HepG2 (cell line): ENCODE data around the gene RIMKLB. TPM values are rescaled to one million over a fixed set of nuclear protein-coding genes. Genes with fewer than 3 reads are reported as not detected.
A peak's percentile ranks its signal among the peaks of the same experiment; 100 is the strongest.

Source experiments
- ATAC-seq: fragments of 200-7000 bp; cut with Tn5 transposase; 3 replicates; pipeline ENCODE4 v1.9.1; 2020; ENCODE audit warnings: mild to moderate bottlenecking, moderate library complexity
- BruUV-seq: library from RNA; stranded (reverse); fragments of 400-500 nt; replicated peaks from 2 replicates; lab custom pipeline; 2021; lab: Mats Ljungman, UMichigan
- CTCF ChIA-PET: fragments of 300-600 bp; formaldehyde crosslinking; extraction: SDS; loops from one replicate; lab custom pipeline; 2021; ENCODE audit warnings: low total read pairs, inconsistent platforms, low intra/inter-chr PET ratio; lab: Yijun Ruan, JAX
- POLR2A ChIA-PET: fragments of 350-600 bp; sonication (Branson Sonifier 250); formaldehyde crosslinking; loops from one replicate; lab custom pipeline; 2020; ENCODE audit warnings: antibody characterized with exemption, inconsistent platforms; lab: Yijun Ruan, JAX
- DNase-seq: peaks from one replicate; pipeline ENCODE4 v3.0.0-alpha.2; 2015; ENCODE audit warnings: low spot score
- FAIRE-seq: peaks from 3 replicates; lab custom pipeline; 2011; peaks lifted over from hg19 to GRCh38; lab: Jason Lieb, UNC
- H2AFZ ChIP-seq: one replicate; pipeline ENCODE4 v1.6.1; 2011; ENCODE audit warnings: low read length, inconsistent platforms
- H3K27ac ChIP-seq: fragments of 300-600 bp; 3 replicates; pipeline ENCODE4 v1.8.0; 2011; ENCODE audit warnings: mixed run types, mild to moderate bottlenecking, mixed read lengths, low read length, inconsistent platforms; ENCODE audit not compliant: insufficient read depth; ENCODE audit errors: extremely low read length
- H3K27me3 ChIP-seq, 2 experiments: fragments of 200-600 bp in 1 of 2; 2 replicates in 1 of 2; 3 replicates in 1 of 2; pipeline versions ENCODE4 v1.6.0 to v1.8.0; 2011; ENCODE audit warnings: low read length in 2 of 2, mild to moderate bottlenecking in 2 of 2, moderate library complexity in 2 of 2, inconsistent platforms in 1 of 2; ENCODE audit not compliant: insufficient read depth in 2 of 2, control insufficient read depth in 1 of 2
- H3K36me3 ChIP-seq, 2 experiments: fragments of 200-600 bp in 1 of 2; replicated peaks in 1 of 2; 2 replicates in 1 of 2; 3 replicates in 1 of 2; pipeline versions ENCODE4 v1.5.1 to v1.8.0; 2011; ENCODE audit warnings: low read length in 2 of 2, inconsistent platforms in 1 of 2; ENCODE audit not compliant: insufficient read depth in 2 of 2, control insufficient read depth in 1 of 2
- H3K4me1 ChIP-seq: 2 replicates; pipeline ENCODE4 v1.5.1; 2012; ENCODE audit warnings: low read length, inconsistent platforms; ENCODE audit not compliant: insufficient read depth
- H3K4me2 ChIP-seq: 2 replicates; pipeline ENCODE4 v1.6.0; 2011; ENCODE audit warnings: low read depth, low read length, inconsistent platforms
- H3K4me3 ChIP-seq, 3 experiments: fragments of 200-600 bp in 1 of 3; sonication (generic), shearing (Covaris generic) in 1 of 3; replicated peaks in 1 of 3; 2 replicates each; pipeline ENCODE4 v1.5.1; 2011 to 2016; ENCODE audit warnings: low read length in 3 of 3, inconsistent platforms in 2 of 3, low read depth in 2 of 3, mild to moderate bottlenecking in 2 of 3, control low read depth in 1 of 3, mixed read lengths in 1 of 3; ENCODE audit not compliant: insufficient read depth in 1 of 3
- H3K79me2 ChIP-seq: one replicate; pipeline ENCODE4 v1.6.1; 2011; ENCODE audit warnings: low read length, inconsistent platforms; ENCODE audit not compliant: insufficient read depth
- H3K9ac ChIP-seq: 2 replicates; pipeline ENCODE4 v1.6.0; 2011; ENCODE audit warnings: mild to moderate bottlenecking, low read depth, low read length, inconsistent platforms; ENCODE audit not compliant: insufficient read depth
- H3K9me3 ChIP-seq: 2 replicates; pipeline ENCODE4 v1.5.1; 2012; ENCODE audit warnings: mild to moderate bottlenecking, low read length
- H4K20me1 ChIP-seq: 2 replicates; pipeline ENCODE4 v1.6.0; 2011; ENCODE audit warnings: inconsistent platforms, mild to moderate bottlenecking, low read length, moderate library complexity; ENCODE audit not compliant: insufficient read depth
- CHD2 ChIP-seq: IDR thresholded peaks from 2 replicates; pipeline ENCODE4 v1.6.1; 2011; ENCODE audit warnings: low read depth, low read length, improper control_type of control experiment
- NCOR1 ChIP-seq: fragments of 200-600 bp; sonication (generic); IDR thresholded peaks from 2 replicates; pipeline ENCODE4 v1.7.0; 2017; ENCODE audit warnings: antibody characterized with exemption, low read length, borderline replicate concordance
- NFRKB ChIP-seq: fragments of 450-650 bp; IDR thresholded peaks from 2 replicates; pipeline ENCODE4 v1.6.1; 2017
- RAD21 ChIP-seq: fragments of 450-650 bp; formaldehyde crosslinking; IDR thresholded peaks from 2 replicates; pipeline ENCODE4 v1.5.0; 2020; ENCODE audit warnings: mild to moderate bottlenecking
- SMC3 ChIP-seq: IDR thresholded peaks from 2 replicates; pipeline ENCODE4 v1.6.1; 2011; ENCODE audit warnings: low read length, improper control_type of control experiment
- SP2 ChIP-seq: sonication (generic); formaldehyde crosslinking; IDR thresholded peaks from 2 replicates; pipeline ENCODE4 v1.5.1; 2020; ENCODE audit warnings: mild to moderate bottlenecking, missing genetic modification reagents
- STAG1 ChIP-seq: sonication (generic); formaldehyde crosslinking; IDR thresholded peaks from 2 replicates; pipeline ENCODE4 v1.4.0; 2020; ENCODE audit warnings: missing genetic modification reagents
- ZNF296 ChIP-seq: sonication (generic); formaldehyde crosslinking; conservative IDR thresholded peaks from 2 replicates; pipeline ENCODE4 v1.5.0; 2020; ENCODE audit warnings: mild to moderate bottlenecking, missing genetic modification reagents
- ZNF343 ChIP-seq: sonication (generic); formaldehyde crosslinking; IDR thresholded peaks from 2 replicates; pipeline ENCODE4 v1.4.0; 2020; ENCODE audit warnings: mild to moderate bottlenecking, missing genetic modification reagents
- ZNF678 ChIP-seq: sonication (generic); formaldehyde crosslinking; IDR thresholded peaks from 2 replicates; pipeline ENCODE4 v1.4.0; 2020; ENCODE audit warnings: mild to moderate bottlenecking, missing genetic modification reagents
- WGBS: methylation state at CpG from one replicate; pipeline ENCODE4 v1.1.6; 2017; ENCODE audit warnings: low lambda C conversion rate; 5-methylcytosine and 5-hydroxymethylcytosine counted together
- in situ Hi-C: cut with HindIII; loops from 2 replicates; pipeline ENCODE4 v1.10.0; 2017; ENCODE audit warnings: low pct_unique_long_range_greater_than_20kb; ENCODE audit not compliant: extremely low pct_ligation_motif_present
- intact Hi-C: fragments of 100-400 bp; cut with micrococcal nuclease; formaldehyde crosslinking; loops from one replicate; pipeline ENCODE4 v1.10.0; 2022; ENCODE audit not compliant: unreplicated experiment
- polyA plus RNA-seq, 8 experiments: library from polyadenylated mRNA; depleted of rRNA in 3 of 8; stranded (reverse) in 7 of 8; unstranded in 1 of 8; fragments of >200 nt; fragmentation: Illumina TruSeq in 4 of 8; extraction: Trizol in 4 of 8; gene quantifications; 2 replicates each; pipeline versions ENCODE4 v1.2.1 to v1.2.3, GENCODE V29; 2011 to 2016; ENCODE audit warnings: low read depth in 4 of 8, missing spikeins in 1 of 8, mixed read lengths in 1 of 8; ENCODE audit not compliant: insufficient read depth in 1 of 8
- total RNA-seq, 5 experiments: library from RNA; depleted of rRNA; stranded (reverse); fragments of >200 nt; fragmentation: Illumina TruSeq; extraction: Trizol; gene quantifications; 2 replicates each; pipeline ENCODE4 v1.2.3, GENCODE V29; 2016; ENCODE audit warnings: low read depth in 1 of 5
- TF ChIP-seq, protein P1 (sequence below): sonication (generic); formaldehyde crosslinking; IDR thresholded peaks from 2 replicates; pipeline ENCODE4 v1.5.1; 2020; ENCODE audit warnings: mild to moderate bottlenecking, missing genetic modification reagents, borderline replicate concordance
- TF ChIP-seq, protein P2 (sequence below): IDR thresholded peaks from 2 replicates; pipeline ENCODE4 v1.6.1; 2012; ENCODE audit warnings: low read length, improper control_type of control experiment
- TF ChIP-seq, protein P3 (sequence below): sonication (generic); formaldehyde crosslinking; IDR thresholded peaks from 2 replicates; pipeline ENCODE4 v1.5.0; 2020; ENCODE audit warnings: mild to moderate bottlenecking, missing genetic modification reagents, moderate library complexity
- TF ChIP-seq, protein P4 (sequence below): IDR thresholded peaks from 2 replicates; pipeline ENCODE4 v1.6.1; 2018; ENCODE audit warnings: missing genetic modification reagents, mild to moderate bottlenecking, missing compliant biosample characterization

RIMKLB gene
- total and polyA plus RNA-seq, 2 of the 13 experiments (the other 11 are each of a cell fraction or from before 2014, with no cell fraction given), result 0.33 to 0.40 TPM

DNA sequence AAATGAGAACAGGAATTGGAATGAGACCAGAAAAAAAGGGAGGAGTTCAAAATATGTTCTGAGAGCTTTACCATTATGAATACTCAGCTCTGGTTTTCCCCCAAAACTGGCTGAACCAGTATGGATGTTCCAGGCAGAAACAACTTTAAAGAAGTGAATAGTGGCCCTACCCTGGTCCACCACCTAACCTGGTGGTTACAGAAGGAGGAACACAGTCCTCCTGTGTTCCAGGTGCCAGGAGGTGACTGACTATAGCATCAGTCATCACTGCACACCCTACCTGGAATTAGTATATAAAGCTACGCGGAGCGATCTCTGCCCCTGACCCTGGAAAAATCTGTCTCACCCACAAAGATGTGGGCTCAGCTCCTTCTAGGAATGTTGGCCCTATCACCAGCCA, 124.5 kb downstream of the RIMKLB start, which contains the start of gene A2ML1 (continued):
- TF ChIP-seq, protein P1, sequence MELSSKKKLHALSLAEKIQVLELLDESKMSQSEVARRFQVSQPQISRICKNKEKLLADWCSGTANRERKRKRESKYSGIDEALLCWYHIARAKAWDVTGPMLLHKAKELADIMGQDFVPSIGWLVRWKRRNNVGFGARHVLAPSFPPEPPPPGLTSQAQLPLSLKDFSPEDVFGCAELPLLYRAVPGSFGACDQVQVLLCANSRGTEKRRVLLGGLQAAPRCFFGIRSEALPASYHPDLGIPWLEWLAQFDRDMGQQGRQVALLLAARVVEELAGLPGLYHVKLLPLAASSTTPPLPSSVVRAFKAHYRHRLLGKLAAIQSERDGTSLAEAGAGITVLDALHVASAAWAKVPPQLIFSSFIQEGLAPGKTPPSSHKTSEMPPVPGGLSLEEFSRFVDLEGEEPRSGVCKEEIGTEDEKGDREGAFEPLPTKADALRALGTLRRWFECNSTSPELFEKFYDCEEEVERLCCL, result no peak
- TF ChIP-seq ZNF296 (CRISPR knock-in tag), result no peak

DNA sequence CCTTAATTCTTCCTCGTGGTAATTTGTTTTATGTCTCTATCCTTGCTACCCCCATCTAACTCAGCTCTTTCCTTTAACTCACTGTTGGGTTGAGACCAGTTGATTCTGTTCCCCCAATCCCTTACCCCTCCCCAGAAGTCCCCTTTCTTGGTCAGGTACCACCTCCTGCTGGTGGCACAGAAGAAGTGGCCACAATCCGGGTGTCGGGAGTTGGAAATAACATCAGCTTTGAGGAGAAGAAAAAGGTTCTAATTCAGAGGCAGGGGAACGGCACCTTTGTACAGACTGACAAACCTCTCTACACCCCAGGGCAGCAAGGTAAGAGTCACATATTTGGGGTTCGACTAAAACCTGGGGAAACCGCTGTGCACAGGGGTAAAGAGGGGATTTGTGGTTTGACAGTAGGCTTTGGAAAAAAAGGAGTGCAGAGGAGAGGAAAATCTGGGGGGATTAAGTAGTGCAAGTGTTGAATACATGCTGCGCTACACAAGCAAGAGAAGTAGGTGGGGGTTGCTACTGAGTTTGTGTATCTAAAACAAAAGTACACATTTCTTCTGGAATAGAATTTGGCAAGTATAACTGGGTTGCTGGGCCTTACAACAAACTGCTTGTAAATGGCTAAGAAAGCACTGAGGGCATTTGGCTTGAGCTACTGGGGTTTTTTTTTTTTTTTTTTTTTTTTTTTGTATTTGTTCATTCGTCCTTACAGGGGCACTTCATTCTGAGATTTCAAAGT, 125.9 kb downstream of the RIMKLB start:
- POLR2A ChIA-PET, result no interaction called here
- H3K9ac ChIP-seq, result no peak overlapping the region
- TF ChIP-seq ZNF343 (CRISPR knock-in tag) (no peak), STAG1 (CRISPR knock-in tag) (peak; percentile 48), NCOR1 (no peak), NFRKB (no peak), SMC3 (peak; percentile 19; the same call in 1 of the 2 replicates), SP2 (no peak), ZNF678 (CRISPR knock-in tag) (no peak), CHD2 (no peak), RAD21 (0 out of 2 replicates have a peak, but pooled peaks have one; percentile 11)
- TF ChIP-seq, protein P2, sequence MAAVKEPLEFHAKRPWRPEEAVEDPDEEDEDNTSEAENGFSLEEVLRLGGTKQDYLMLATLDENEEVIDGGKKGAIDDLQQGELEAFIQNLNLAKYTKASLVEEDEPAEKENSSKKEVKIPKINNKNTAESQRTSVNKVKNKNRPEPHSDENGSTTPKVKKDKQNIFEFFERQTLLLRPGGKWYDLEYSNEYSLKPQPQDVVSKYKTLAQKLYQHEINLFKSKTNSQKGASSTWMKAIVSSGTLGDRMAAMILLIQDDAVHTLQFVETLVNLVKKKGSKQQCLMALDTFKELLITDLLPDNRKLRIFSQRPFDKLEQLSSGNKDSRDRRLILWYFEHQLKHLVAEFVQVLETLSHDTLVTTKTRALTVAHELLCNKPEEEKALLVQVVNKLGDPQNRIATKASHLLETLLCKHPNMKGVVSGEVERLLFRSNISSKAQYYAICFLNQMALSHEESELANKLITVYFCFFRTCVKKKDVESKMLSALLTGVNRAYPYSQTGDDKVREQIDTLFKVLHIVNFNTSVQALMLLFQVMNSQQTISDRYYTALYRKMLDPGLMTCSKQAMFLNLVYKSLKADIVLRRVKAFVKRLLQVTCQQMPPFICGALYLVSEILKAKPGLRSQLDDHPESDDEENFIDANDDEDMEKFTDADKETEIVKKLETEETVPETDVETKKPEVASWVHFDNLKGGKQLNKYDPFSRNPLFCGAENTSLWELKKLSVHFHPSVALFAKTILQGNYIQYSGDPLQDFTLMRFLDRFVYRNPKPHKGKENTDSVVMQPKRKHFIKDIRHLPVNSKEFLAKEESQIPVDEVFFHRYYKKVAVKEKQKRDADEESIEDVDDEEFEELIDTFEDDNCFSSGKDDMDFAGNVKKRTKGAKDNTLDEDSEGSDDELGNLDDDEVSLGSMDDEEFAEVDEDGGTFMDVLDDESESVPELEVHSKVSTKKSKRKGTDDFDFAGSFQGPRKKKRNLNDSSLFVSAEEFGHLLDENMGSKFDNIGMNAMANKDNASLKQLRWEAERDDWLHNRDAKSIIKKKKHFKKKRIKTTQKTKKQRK, result no peak
- TF ChIP-seq, protein P3, sequence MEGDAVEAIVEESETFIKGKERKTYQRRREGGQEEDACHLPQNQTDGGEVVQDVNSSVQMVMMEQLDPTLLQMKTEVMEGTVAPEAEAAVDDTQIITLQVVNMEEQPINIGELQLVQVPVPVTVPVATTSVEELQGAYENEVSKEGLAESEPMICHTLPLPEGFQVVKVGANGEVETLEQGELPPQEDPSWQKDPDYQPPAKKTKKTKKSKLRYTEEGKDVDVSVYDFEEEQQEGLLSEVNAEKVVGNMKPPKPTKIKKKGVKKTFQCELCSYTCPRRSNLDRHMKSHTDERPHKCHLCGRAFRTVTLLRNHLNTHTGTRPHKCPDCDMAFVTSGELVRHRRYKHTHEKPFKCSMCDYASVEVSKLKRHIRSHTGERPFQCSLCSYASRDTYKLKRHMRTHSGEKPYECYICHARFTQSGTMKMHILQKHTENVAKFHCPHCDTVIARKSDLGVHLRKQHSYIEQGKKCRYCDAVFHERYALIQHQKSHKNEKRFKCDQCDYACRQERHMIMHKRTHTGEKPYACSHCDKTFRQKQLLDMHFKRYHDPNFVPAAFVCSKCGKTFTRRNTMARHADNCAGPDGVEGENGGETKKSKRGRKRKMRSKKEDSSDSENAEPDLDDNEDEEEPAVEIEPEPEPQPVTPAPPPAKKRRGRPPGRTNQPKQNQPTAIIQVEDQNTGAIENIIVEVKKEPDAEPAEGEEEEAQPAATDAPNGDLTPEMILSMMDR, result peak; percentile 51
- TF ChIP-seq, protein P4, sequence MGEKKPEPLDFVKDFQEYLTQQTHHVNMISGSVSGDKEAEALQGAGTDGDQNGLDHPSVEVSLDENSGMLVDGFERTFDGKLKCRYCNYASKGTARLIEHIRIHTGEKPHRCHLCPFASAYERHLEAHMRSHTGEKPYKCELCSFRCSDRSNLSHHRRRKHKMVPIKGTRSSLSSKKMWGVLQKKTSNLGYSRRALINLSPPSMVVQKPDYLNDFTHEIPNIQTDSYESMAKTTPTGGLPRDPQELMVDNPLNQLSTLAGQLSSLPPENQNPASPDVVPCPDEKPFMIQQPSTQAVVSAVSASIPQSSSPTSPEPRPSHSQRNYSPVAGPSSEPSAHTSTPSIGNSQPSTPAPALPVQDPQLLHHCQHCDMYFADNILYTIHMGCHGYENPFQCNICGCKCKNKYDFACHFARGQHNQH (CRISPR knock-in tag), result no peak
- WGBS, result 11% methylated on average over 8 of the region's 8 CpGs
- no peak overlapping the region for H2AFZ ChIP-seq
- peak; percentile 41; the same call in 2 of the 3 replicates for ATAC-seq
- H3K4me3 ChIP-seq, result no peak overlapping the region
- BruUV-seq, result no TSS peak
- DNase-seq, result no peak
- no peaks in the 10 kb centered on the region for H3K9me3 ChIP-seq
- H3K27me3 ChIP-seq, result peaks cover 0 to 2% of the 10 kb centered on the region in 2 experiments; a peak in 3 of 5 replicates
- H3K4me2 ChIP-seq, result no peak overlapping the region
- CTCF ChIA-PET, result no interaction called here
- in situ Hi-C loops, result no loop called here
- H4K20me1 ChIP-seq, result no peaks in the 10 kb centered on the region
- FAIRE-seq, result no peak
- H3K79me2 ChIP-seq, result no peaks in the 10 kb centered on the region
- no peaks in the 10 kb centered on the region for H3K4me1 ChIP-seq
- no peak overlapping the region for H3K27ac ChIP-seq
- intact Hi-C loops, result loop anchor here (2.0 kb wide), 1 partner anchor 141 kb away; no protein-coding TSS in a partner anchor
- H3K36me3 ChIP-seq, result no peaks in the 10 kb centered on the region
